ENCODE data around the gene SYP. TPM values are rescaled to one million over a fixed set of nuclear protein-coding genes. Genes with fewer than 3 reads are reported as not detected.

Gene SYP
- total RNA-seq, 4 donors from 2014 or later: 2.0 to 4.4 (median 3.0) TPM; not detected in 1

GRCh38 chrX:49164589-49165360, 35.2 kb downstream of the SYP start:
- no peak for DNase-seq
- TF ChIP-seq CTCF (IDR thresholded peaks at IDR 0.05) (no peak), POLR2A (IDR thresholded peaks at IDR 0.05) (no peak)
- Histone ChIP-seq H3K4me3 (no peak overlapping the region), H3K36me3 (no peaks in the 10 kb centered on the region), H3K27ac (peak overlapping the region; percentile 85 to 93), H3K27me3 (no peaks in the 10 kb centered on the region), H3K4me1 (no peaks in the 10 kb centered on the region), H3K9me3 (no peaks in the 10 kb centered on the region)
- intact Hi-C loops (cut with DNase I; ENCODE audit: low total_unique reads): no loop called here

DNA sequence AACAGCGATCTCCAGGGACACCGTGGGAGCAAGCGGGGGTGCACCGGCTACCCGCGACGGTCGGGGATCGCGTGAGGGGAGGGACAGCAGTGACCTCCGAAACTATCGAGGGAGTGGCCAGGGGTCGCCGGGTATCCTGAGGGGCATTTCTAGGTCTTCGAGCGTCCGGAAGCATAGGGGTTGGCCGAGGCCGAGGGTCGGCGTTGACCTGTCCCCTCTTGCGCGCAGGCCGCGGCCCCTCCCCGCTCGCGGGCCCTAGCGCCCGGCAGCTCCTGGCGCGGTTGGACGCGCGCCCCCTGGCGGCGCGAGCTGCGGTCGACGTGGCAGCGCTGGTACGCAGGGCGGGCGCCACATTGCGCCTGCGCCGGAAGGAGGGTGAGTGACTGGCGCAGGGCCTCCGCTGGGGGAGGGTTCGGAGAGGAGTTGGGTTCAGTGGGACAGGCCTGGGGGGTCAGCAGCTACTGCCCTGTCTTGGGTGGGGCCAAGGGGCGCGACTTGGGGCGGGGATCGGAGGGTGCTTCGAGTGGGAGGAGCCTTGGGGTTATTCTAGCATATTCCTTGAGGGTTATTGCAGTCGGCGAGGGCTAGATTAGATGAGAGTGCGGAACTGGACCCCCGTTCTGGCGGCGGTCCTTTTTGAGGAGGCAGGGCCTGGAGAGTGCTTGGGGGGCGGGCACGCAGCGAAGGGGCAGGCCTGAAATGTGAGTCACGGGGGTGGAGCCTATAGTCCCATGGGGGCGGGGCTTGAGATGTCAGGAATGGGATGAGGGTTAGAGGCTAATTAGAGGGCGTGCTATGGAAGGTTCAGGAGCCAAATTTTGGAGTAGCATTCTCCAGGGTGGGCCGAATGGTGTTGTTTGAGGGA, 36.2 kb downstream of the SYP start:
- H3K4me3 ChIP-seq: peak overlapping the region; percentile 26 to 37
- H3K4me1 ChIP-seq: no peaks in the 10 kb centered on the region
- peak; percentile 88 to 89 for DNase-seq
- no peaks in the 10 kb centered on the region for H3K9me3 ChIP-seq
- TF ChIP-seq POLR2A (IDR thresholded peaks at IDR 0.05) (peak; percentile 25 to 76), CTCF (IDR thresholded peaks at IDR 0.05) (peak; percentile 38 to 94 (median 84))
- no peaks in the 10 kb centered on the region for H3K36me3 ChIP-seq
- intact Hi-C loops (cut with DNase I; ENCODE audit: low total_unique reads): no loop called here
- no peaks in the 10 kb centered on the region for H3K27me3 ChIP-seq
- peak overlapping the region; percentile 85 to 93 for H3K27ac ChIP-seq

DNA sequence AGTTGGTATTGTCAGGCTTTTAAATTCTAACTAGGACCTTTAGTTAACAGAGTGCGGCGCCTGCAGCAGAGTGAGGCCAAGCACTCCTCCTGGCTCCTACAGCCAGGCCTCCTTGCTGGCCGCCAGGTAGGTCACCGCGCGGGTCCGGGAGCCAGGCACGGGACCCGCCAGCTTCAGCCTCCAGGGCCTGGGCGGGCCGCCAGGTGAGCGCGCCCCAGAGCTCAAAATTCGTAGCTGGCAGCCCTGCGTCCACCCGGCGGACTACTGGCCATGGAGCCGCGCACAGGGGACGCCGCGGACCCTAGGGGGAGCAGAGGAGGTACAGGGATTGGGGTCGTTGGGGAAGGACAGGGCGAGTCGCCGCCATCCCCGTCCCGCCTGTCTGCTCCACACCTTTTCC, 37.4 kb downstream of the SYP start, which contains the start of gene MAGIX:
TSS of gene MAGIX (plus strand) at position 139 of the 400 bp plus-strand sequence. CDS start at position 271, 132 bp downstream.
- no peaks in the 10 kb centered on the region for H3K27me3 ChIP-seq
- TF ChIP-seq CTCF (IDR thresholded peaks at IDR 0.05): no peak
- no peak for TF ChIP-seq POLR2A (IDR thresholded peaks at IDR 0.05)
- no peak for DNase-seq
- intact Hi-C loops (cut with DNase I; ENCODE audit: low total_unique reads): no loop called here
- peak within 1 kb of the TSS; percentile 85 to 93 for H3K27ac ChIP-seq
- no peaks in the 10 kb centered on the region for H3K9me3 ChIP-seq
- H3K4me1 ChIP-seq: no peaks in the 10 kb centered on the region
- no peaks in the 10 kb centered on the region for H3K36me3 ChIP-seq
- peak within 1 kb of the TSS; percentile 26 to 37 for H3K4me3 ChIP-seq

- intact Hi-C loops (cut with DNase I; ENCODE audit: low total_unique reads): no loop called here
- Histone ChIP-seq H3K9me3 (no peaks in the 10 kb centered on the region), H3K27me3 (no peaks in the 10 kb centered on the region), H3K27ac (no peak overlapping the region), H3K4me1 (no peaks in the 10 kb centered on the region), H3K36me3 (no peaks in the 10 kb centered on the region), H3K4me3 (no peak overlapping the region)
- TF ChIP-seq POLR2A (IDR thresholded peaks at IDR 0.05) (no peak), CTCF (IDR thresholded peaks at IDR 0.05) (no peak)
- DNase-seq: no peak
These were observed 38.4 kb downstream of the SYP start for GRCh38 chrX:49161632-49162031.

GRCh38 chrX:49160908-49161307, 39.1 kb downstream of the SYP start:
- no peaks in the 10 kb centered on the region for H3K36me3 ChIP-seq
- no peaks in the 10 kb centered on the region for H3K4me1 ChIP-seq
- no peaks in the 10 kb centered on the region for H3K9me3 ChIP-seq
- no peaks in the 10 kb centered on the region for H3K27me3 ChIP-seq
- no peak overlapping the region for H3K27ac ChIP-seq
- TF ChIP-seq POLR2A (IDR thresholded peaks at IDR 0.05): no peak
- TF ChIP-seq CTCF (IDR thresholded peaks at IDR 0.05): no peak
- DNase-seq: no peak
- no peak overlapping the region for H3K4me3 ChIP-seq
- intact Hi-C loops (cut with DNase I; ENCODE audit: low total_unique reads): no loop called here
